HG02885 (cell line): Measurements from ENCODE around the gene ZNF333.
"Not testable (repeated sequence)": the region's sequence is repeated elsewhere in the genome, so short reads cannot be mapped to it uniquely, and the experiment has no call there.

ENCODE experiments used
- ATAC-seq: cut with Tn5 transposase; IDR thresholded peaks from one replicate; pipeline ENCODE4 v1.9.1; 2021; ENCODE audit warnings: mild to moderate bottlenecking; ENCODE audit not compliant: unreplicated experiment, poor library complexity

Gene ZNF333

DNA sequence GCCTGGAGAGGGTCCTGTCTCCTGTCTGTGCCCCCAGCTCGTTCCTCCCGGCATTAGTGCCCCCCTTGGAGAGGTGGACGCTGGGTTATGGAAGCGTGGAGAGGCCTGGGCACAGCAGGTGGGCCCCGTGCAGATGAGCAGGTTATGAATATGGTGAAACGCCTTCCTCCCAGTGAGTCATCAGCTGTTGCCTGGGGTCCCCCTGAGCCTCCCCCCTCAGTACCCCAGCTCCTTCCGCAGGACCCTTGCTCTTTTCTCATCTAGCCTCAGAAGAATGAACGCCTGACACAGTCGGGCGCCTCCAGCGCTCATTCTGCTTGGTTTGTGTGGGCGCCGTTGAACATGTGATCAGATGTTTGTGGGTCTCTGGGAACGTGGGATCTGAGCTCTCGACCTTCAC is 76.0 kb downstream of the ZNF333 start:
- not testable (repeated sequence) for ATAC-seq

DNA sequence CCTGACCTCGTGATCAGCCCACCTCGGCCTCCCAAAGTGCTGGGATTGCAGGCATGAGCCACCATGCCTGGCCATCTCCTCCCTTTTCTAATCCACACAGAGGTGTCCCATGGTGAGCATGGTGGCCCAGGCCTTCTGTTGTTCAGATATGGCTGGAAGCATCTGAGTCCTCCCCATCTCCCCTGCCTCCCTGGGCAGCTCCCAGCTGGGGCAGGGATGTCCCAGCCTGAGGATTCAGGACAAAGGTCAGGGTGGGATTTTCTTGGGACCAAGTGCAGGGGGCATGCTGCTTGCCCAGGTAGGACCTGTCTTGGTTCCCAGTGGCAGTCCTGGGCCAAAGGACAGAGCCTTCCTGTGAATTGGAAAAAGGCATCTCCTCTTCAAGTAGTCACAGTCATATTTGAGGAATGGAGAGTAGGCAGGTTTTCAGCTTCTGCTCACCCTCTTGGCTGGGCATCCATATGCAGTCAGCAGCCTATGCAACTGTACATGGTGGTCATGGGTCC is 77.7 kb downstream of the ZNF333 start:
- ATAC-seq: no peak

DNA sequence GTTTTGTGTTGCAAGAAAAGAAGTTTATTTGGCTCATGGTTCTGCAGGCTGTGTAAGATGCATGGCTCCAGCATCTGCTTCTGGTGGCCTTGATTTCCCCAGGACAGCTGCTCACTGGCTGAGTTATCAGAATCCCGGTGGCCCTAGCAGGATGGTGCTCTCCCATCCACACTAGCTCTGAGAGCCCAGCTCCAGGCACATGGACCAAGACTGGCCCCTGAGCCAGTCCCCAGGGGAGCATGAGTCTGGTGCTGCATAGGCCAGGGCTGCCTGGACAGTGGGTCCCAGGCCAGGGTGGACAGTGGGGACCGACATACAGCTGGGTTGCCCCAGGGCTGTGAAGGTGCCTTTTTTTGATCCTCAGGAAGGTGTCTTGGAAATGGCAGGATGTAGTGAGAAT is 78.2 kb downstream of the ZNF333 start:
- no peak for ATAC-seq

DNA sequence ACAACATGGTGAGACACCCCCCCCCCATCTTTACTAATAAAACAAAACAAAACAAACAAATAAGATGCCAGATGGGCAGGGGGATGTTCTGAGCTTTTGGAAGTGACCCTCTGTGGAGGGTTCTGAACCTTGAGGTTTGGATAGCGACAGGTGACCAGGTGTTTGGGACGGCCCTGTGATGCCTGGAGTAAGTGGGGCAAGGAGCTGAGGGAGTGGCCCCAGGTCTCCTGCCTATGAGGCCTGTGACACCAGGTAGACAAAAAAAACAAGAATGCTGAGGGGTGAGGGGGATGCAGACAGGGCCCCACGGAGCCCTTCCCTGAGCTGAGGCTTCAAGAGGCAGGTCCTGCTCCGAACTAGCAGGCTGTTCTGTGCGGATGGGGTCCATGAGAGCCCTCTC is 79.4 kb downstream of the ZNF333 start:
- ATAC-seq: no peak

DNA sequence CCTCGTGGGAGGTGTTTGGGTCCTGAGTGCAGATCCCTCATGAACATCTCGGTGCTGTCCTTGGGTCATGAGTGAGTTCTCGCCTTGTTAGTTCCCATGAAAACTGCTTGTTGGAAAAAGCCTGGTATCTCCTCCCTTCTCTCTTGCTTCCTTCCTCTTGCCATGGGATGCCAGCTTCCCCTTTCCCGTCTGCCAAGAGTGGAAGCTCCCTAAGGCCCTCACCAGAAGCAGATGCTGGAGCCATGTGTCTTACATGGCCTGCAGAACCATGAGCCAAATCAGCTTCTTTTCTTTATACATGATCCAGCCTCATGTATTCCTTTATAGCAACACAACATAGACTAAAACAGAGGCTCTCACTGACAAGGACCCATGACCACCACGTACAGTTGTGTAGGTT is 80.3 kb downstream of the ZNF333 start:
- ATAC-seq: no peak

DNA sequence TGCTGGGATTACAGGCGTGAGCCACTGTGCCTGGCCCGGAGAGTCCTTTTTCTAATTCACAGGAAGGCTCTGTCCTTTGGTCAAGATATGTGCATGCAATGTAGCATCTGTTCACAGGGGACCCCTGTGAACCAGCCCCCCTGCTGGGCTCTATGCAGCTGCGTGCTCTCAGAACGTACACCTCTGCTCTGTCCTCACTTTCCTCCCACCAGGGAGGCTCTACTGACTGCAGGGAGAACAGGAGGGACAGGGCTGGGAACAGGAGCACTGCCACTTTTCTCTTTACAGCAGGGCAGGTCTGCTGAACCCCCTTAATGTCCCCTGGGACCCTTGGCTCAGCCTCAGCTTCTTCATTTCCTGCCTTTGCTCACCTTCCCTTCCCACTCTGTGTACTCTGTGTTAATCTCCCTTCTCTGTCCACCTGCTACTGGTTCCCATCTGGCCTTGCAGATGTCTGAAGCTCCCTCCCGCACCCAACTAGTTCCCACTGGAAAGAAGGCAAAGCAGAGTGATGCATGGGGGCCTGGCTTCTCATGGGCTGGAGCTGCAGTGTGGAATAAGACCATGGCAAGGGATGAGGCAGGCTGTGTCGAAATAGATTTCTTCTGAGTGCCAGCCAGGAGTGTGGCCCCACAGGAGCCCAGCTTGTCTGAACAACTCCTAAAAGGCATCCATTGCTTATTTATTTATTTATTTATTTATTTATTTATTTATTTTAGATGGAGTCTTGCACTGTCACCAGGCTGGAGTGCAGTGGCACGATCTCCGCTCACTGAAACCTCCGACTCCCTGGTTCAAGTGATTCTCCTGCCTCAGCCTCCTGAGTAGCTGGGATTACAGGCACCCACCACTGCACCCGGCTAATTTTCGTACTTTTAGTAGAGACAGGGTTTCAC is 81.3 kb downstream of the ZNF333 start:
- ATAC-seq: no peak

DNA sequence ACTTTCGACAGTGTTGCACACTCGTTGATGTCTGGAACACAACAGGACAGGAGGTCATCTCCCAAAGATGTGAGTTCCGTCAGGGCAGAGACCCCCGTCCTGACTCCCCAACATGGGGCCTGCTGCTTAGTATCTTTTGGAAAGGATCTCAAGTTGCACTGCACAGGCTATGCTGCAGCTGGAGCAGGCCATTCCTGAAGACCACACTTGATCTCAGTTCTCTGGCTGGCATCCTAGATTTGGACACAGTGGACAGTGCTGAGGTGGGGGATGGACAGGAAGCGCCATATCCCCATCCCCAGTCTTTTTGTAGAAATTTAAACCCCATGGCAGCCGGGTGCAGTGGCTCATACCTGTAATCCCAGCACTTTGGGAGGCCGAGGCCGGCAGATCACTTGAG is 82.6 kb downstream of the ZNF333 start:
- no peak for ATAC-seq

DNA sequence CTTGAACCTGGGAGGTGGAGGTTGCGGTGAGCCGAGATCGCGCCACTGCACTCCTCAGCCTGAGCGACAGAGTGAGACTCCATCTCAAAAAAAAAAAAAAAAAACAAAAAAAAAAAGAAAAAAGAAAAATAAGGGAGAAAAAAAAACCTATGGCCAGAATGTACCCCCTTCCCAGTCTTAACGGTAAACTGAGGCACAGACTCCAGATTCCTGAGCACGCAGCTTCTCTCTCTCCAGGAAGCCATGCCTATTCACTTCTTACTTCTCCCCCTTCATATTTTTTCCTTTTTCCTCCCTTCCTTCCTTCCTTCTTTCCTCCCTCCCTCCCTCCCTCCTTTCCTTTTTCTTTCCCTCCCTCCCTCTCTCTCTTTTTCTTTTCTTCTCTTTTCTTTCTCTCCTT is 83.1 kb downstream of the ZNF333 start:
- no peak for ATAC-seq

DNA sequence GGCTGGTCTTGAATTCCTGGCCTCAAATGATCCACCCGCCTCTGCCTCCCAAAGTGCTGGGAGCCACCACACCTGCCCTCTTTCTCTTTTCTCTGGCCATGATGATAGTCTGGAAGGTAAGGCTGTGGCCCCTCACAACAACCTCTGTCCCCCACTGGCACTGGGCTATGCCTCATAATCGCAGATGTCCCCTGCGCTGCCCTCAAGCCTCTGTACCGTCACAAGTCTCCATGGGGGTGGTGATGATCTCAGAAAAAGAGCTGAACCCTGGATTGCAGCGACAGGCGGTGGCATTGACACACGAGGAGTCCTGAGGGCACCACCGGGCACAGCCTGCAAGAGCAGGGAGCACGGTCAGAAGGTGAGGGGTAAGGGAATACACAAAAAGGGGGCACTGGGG is 83.9 kb downstream of the ZNF333 start:
- ATAC-seq: not testable (repeated sequence)

DNA sequence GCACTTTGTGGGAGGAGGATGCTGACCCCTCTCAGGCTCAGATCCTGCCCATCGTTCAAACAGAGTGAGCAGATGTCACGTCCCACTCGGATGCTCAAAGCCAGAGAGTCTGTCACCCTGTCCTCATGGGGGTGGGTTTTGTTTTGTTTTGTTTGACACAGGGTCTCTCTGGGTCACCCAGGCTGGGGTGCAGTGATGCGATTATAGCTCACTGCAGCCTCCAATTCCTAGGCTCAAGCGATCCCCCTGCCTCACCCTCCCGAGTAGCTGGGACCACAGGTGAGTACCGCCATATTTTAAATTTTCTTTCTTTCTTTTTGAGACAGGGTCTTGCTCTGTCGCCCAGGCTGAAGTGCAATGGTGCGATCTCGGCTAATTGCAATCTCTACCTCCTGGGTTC is 84.5 kb downstream of the ZNF333 start:
- ATAC-seq: no peak

DNA sequence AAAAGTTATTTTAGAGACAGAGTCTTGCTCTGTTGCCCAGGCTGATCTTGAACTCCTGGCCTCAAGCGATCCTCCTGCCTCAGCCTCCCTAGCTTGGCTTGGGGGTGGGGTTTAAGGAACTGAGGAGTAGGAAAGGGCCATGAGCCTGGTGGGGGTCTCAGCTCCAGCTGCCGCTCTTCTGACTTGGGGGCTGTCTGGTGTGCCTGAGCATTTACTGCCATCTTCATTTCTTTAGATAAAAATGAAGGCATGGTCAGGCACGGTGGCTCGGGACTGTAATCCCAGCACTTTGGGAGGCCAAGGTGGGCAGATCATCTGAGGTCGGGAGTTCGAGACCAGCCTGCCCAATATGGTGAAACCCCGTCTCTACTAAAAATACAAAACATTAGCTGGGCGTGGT is 85.5 kb downstream of the ZNF333 start:
- ATAC-seq: not testable (repeated sequence)

DNA sequence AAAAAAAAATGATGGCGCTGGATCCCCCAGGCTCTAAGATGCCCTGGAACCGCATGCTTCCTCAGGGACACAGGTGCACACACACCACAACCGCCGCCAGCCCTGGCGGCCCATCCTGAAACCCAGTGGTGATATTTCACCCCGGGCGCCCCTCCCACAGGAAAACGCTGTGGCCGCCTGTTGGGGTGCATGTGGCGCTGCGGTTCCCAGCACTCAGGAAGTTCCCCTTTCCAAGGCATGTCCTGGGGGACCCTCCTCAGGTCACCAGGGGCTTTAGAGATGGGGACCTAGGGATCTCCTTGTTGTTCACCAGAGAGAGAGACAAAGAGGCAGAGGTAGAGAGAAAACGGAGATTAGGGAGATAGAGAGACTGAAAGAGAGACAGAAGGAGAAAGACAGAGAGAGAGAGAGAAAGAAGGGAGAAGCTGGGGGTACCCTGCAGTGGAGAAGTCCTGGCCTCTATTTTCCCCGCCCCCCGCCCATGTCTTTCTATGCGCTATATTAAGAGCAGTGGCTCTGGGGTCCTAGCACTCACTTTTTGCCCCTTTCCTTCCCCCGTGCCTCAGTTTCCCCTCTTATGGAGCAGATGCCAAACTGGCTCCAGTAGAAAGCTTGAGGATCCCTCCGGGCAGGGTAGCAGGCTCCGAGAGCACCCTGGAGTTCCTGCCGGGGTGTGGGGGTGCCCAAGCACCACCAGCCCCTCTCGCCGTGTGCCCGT is 86.2 kb downstream of the ZNF333 start:
- no peak for ATAC-seq

DNA sequence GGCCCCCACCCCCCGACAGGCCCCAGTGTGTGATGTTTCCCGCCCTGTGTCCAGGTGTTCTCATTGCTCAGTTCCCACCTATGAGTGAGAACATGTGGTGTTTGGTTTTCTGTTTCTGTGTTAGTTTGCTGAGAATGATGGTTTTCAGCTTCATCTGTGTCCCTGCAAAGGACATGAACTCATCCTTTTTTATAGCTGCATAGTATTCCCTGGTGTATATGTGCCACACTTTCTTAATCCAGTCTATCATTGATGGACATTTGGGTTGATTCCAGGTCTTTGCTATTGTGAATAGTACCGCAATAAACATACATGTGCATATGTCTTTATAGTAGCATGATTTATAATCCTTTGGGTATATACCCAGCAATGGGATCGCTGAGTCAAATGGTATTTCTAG is 87.8 kb downstream of the ZNF333 start:
- ATAC-seq: not testable (repeated sequence)

DNA sequence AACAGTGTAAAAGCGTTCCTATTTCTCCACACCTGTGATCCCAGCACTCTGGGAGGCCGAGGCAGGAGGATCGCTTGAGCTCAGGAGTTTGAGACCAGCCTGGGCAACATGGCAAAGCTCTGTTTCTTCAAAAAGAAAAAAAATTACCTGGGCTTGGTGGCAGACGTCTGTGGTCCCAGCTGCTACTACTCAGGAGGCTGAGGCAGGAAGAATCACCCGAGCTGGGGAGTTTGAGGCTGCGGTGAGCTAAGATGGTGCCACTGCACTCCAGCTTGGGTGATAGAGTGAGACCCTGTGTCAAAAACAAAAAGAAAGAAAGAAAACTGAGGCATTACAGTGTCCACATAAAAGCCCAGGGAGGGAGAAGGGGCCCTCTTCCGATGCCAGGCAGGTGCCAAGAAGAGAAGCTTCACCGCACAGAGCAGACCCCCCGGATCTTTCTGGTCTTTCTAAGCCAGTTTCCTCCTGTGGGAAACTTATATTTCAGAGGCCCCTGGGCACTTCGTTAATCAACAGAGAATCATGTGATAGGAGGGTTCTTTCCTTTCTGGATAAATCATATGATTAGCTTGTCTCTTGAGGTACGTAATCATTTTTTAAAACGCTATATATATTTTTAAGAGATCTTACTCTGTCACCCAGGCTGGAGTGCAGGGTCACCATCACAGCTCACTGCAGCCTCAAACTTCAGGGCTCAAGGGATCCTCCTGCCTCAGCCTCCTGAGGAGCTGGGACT is 88.4 kb downstream of the ZNF333 start, which contains the start of gene ADGRE2:
Gene ADGRE2 (minus strand): TSS at position 451 of the 736 bp plus-strand sequence. CDS start 1,804 bp downstream, outside the sequence.
- not testable (repeated sequence) for ATAC-seq

DNA sequence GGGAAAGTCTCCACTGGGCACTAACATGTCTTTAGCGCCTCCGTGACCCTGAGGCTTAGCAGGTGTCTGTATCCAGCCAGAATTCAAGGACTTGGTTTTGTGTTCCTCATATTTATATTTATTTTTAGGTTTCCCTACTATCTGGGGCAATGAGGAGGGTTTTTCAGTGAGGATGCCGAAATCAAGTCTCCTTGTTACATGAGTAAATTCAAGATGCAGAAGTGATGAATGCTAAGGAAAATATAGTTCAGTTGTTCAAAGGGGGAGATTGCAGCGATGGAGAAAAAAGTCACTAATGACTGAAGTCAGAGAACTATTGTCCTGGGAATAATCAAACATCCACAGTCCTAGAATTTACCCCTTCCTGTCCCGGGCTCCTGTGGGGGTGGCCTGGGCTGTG is 89.3 kb downstream of the ZNF333 start:
- no peak for ATAC-seq

DNA sequence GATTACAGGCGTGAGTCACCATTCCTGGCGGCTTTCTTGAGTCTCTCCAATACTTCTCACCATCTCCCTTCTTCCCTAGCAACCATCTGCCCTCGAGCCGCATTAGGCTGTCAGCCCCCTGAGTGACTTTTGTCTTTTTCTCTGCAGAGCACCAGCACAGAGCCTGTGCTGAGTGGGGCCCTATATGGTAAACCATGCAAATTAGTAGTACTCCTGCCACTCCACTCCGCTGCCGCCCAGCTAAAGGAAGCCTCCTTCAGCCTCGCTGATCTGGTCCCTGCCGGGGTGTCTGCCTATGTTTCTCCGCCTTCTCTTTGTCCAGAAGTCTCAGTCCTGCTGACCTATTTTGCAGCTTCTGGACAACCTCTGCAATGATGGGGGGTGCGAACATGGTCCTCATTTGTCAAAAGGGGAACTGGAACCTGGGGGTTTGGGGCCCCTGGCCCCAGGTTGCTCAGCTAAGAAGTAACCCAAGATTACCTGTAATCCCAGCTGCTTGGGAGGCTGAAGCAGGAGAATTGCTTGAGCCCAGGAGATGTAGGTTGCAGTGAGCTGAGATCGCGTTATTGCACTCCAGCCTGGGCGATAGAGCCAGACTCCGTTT is 90.9 kb downstream of the ZNF333 start:
- ATAC-seq: not testable (repeated sequence)

DNA sequence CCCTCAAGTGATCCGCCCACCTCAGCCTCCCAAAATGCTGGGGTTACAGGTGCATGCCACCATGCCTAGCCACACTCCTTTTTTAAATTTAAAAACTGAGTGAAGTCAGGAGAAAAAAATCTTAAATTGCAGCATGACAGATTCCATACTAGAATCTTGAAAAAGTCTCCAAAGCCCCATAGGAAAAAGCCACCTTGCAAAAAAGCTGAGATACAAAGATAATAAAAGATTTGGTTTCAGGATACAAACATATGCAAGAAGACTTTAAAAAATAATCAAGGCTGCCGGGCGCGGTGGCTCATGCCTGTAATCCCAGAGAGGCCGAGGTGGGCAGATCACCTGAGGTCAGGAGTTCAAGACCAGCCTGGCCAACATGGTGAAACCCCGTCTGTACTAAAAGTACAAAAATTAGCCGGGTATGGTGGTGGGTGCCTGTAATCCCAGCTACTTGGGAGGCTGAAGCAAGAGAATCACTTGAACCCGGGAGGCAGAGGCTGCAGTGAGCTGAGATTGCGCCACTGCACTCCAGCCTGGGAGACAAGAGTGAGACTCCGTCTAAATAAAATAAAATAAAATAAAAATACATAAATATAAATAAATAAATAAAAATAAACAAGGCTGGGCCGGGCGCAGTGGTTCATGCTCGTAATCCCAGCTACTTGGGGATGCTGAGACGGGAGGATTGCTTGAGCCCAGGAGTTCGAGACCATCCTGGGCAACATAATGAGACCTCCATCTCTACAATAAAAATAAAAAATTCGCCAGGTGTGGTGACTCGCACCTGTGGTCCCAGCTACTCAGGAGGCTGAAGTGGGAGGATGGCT is 92.1 kb downstream of the ZNF333 start:
- ATAC-seq: not testable (repeated sequence)

DNA sequence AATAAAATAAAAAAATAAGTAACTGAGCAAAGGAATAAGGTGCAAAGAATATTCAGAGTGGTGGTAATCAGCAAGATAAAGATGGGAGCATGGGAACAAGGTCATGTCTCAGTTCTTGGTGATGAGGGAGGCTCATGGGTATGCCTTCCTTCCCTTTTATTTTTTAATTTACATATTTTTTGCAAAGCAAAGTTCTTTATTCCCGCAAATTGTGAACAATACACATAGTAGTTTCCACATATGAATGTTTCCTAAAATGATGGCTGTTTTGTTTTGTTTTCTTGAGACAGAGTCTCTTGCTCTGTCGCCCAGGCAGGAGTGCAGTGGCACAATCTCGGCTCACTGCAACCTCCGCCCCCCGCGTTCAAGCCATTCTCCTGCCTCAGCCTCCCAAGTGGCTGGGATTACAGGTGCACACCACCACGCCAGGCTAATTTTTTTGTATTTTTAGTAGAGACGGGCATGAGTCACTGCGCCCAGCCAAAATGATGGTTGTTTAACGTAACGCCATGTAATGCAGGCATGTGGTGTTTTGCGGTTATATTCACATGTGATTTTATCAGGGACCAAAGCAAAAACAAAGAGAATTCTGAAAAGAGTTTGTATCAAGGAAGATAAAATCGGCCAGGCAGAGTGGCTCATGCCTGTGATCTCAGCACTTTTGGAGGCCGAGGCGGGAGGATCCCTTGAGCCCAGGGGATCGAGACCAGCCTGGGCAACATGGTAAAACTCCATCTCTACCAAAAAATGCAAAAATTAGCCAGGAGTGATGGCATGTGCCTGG is 93.0 kb downstream of the ZNF333 start:
- ATAC-seq: no peak
